Pons (tissue), 1 donor: Measurements from ENCODE around the gene COQ3.

Experiments used
- DNase-seq: peaks from one replicate; pipeline ENCODE4 v3.0.0-alpha.2; 2016; ENCODE audit warnings: low spot score

Gene COQ3

DNA sequence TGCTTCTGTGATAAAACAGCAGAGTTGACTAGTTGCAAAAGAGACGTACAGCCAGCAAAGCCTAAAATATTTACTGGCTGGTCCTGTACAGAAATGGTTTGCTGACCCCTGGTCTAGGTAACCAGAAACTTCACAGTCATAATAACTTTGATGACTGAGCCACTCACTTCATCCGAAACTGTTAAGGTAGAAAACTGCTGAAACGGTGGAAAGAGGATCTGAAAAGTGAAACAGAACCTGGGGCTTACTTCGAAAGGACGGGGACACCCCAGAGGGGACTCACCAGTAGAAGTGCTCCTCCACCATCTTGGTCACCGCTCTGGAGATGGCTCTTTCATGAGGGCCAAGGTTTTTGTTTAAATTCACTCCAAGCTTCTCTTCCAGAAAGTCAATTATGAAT is 60.9 kb downstream of the COQ3 start:
- DNase-seq: no peak

GRCh38 chr6:99331531-99331930 is 62.5 kb downstream of the COQ3 start:
- DNase-seq: no peak

- DNase-seq: peak; percentile 76
Measured at GRCh38 chr6:99330159-99330558, 63.8 kb downstream of the COQ3 start.

DNA sequence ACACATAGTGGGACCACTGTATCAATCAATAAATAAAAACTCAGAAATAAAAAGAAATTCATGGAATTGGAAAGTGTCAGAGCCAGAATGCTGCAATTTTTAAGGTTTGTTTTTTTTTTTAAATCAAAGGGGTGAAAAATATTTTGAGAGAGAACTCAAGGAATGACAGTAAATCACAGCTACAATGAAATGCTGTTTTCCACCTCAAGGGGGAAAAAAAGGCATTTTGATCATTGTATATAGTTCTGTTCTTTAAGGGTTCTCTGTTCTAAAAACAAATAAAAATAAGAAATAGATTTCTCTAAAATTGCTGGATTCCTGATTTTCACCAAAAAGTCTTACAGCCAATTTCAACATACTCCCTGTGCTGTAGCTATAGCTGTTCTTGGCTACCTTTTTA is 69.0 kb downstream of the COQ3 start:
- no peak for DNase-seq
